Measurements from ENCODE around the gene MRPS15. TPM values are rescaled to one million over a fixed set of nuclear protein-coding genes. Genes with fewer than 3 reads are reported as not detected.
A peak's percentile ranks its signal among the peaks of the same experiment; 100 is the strongest.

The MRPS15 gene
- total and polyA plus RNA-seq, 12 donors = 49.8 to 287 (median 81.6) TPM

DNA sequence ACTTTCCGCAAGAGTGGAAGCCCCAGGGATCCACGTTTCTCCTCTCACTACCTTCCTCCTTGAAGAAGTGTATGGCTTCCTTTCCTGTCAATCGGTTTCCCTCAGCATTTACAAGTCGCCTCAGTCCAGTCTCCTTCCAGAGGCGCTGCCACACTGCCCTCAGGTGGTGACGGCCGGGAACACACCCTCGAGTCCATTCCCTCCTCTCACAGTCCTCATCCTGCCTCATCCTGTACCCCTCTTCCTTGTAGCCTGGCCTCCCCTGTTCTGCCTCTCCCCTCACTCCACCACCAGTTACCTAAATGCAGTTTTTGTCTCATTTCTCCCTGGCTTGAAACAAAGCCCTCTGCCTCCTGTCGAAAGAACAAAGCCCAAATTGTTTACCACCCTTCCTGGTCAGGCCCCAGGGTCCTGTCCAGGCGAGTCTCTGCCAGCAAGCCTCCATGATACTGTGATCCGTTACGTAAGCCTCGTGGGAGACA lies 43.3 kb downstream of the MRPS15 start:
- H3K9me3 ChIP-seq (replicated peaks in 1 of 3) = no peaks in the 10 kb centered on the region
- TF ChIP-seq, protein P1, sequence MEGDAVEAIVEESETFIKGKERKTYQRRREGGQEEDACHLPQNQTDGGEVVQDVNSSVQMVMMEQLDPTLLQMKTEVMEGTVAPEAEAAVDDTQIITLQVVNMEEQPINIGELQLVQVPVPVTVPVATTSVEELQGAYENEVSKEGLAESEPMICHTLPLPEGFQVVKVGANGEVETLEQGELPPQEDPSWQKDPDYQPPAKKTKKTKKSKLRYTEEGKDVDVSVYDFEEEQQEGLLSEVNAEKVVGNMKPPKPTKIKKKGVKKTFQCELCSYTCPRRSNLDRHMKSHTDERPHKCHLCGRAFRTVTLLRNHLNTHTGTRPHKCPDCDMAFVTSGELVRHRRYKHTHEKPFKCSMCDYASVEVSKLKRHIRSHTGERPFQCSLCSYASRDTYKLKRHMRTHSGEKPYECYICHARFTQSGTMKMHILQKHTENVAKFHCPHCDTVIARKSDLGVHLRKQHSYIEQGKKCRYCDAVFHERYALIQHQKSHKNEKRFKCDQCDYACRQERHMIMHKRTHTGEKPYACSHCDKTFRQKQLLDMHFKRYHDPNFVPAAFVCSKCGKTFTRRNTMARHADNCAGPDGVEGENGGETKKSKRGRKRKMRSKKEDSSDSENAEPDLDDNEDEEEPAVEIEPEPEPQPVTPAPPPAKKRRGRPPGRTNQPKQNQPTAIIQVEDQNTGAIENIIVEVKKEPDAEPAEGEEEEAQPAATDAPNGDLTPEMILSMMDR (IDR thresholded peaks at IDR 0.05) = peak; percentile 82 to 95 (median 94)
- TF ChIP-seq POLR2A (IDR thresholded peaks at IDR 0.05) = no peak
- 13 to 17% (median 15%) methylated on average over 12 to 13 of the region's 13 CpGs for WGBS, 4 donors
- no peaks in the 10 kb centered on the region for H3K36me3 ChIP-seq (replicated peaks in 1 of 2)
- no peak overlapping the region for H3K4me3 ChIP-seq
- peaks cover 3 to 6% of the 10 kb centered on the region in 2 donors for H3K4me1 ChIP-seq (replicated peaks in 1 of 2)
- no peaks in the 10 kb centered on the region for H3K27me3 ChIP-seq
- intact Hi-C loops (cut with DNase I) = loop anchor here in 1 of 2 donors (5.0 kb wide), 1 partner anchor 79 kb away; no protein-coding TSS in a partner anchor
- peak; percentile 78 to 95 (median 86) for DNase-seq
- no peak overlapping the region for H3K27ac ChIP-seq

DNA sequence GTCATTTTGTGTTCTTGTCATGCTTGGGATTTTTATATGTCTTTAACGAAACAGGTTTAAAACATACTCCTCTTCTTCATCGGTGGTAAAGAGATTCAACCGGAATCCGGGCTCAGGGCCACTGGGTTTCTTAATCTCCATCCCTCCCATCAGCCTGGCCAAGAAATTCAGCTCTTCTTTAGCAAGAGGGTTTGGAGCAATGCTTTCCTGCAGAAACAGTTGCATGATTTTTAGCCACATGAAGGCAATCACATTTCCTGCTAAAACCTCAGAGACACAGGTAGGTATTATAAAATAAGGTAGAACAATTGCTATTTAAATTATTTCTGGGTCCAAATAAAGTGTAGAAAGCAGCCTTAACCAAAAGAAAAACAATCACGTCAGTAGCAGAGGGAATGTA lies 43.8 kb downstream of the MRPS15 start:
- Histone ChIP-seq H3K4me1 (replicated peaks in 1 of 2) (peaks cover 3 to 6% of the 10 kb centered on the region in 2 donors), H3K27ac (no peak overlapping the region), H3K9me3 (replicated peaks in 1 of 3) (no peaks in the 10 kb centered on the region), H3K36me3 (replicated peaks in 1 of 2) (no peaks in the 10 kb centered on the region), H3K4me3 (no peak overlapping the region), H3K27me3 (no peaks in the 10 kb centered on the region)
- DNase-seq = peak in 1 of 7 donors; percentile 20
- intact Hi-C loops (cut with DNase I) = loop anchor here in 1 of 2 donors (5.0 kb wide), 1 partner anchor 78 kb away; no protein-coding TSS in a partner anchor
- TF ChIP-seq, protein P1 (IDR thresholded peaks at IDR 0.05) = no peak
- no peak for TF ChIP-seq POLR2A (IDR thresholded peaks at IDR 0.05)
- WGBS, 4 donors = 20 to 47% (median 29%) methylated on average over 5 of the region's 5 CpGs

DNA sequence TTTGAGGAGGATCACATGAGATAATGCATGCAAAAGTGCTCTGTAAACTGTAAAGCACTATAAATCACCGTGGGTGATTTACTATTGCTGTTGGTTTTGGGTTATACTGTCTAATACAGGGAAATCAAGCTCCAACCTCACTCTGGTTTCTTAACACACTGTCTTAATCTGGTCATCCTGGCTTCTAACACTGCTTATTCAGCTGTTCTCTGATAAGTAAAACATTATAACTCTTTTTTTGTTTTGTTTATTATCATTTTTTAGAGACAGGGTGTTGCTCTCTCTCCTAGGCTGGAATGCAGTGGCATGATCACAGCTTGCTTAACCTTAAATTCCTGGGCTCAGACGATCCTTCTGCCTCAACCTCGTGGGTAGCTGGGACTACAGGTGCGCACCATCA lies 44.6 kb downstream of the MRPS15 start:
- Histone ChIP-seq H3K36me3 (replicated peaks in 1 of 2) (no peaks in the 10 kb centered on the region), H3K4me3 (no peak overlapping the region), H3K27ac (no peak overlapping the region), H3K9me3 (replicated peaks in 1 of 3) (no peaks in the 10 kb centered on the region), H3K4me1 (replicated peaks in 1 of 2) (peaks cover 3 to 6% of the 10 kb centered on the region in 2 donors), H3K27me3 (no peaks in the 10 kb centered on the region)
- 71 to 83% (median 76%) methylated on average over 4 of the region's 4 CpGs for WGBS, 4 donors
- TF ChIP-seq POLR2A (IDR thresholded peaks at IDR 0.05) = no peak
- TF ChIP-seq, protein P1 (IDR thresholded peaks at IDR 0.05) = no peak
- DNase-seq = no peak
- intact Hi-C loops (cut with DNase I) = loop anchor here (5.0 to 10.0 kb wide), 3 partner anchors 77 to 325 kb away; partner anchors contain the start of gene SH3D21 (in 1 of the 2)

DNA sequence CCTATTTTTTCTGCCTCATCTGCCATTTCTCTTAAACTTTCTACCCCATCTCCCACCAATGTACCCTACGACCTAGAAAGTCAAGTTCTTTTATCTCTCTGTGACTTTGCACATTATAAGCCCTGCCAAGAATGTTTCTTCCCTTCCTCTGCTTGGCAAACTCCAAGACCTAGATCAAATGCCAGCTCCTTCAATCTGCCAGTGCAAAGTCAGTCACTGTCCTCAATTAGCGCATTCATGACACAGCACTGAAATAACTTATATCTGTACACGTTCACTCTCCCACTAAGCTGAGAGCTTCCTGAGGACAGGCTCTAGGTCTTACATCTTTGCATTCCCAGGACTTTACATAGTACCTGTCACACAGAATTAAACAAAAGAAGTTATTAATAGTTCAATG lies 45.0 kb downstream of the MRPS15 start:
- TF ChIP-seq POLR2A (IDR thresholded peaks at IDR 0.05) = no peak
- TF ChIP-seq, protein P1 (IDR thresholded peaks at IDR 0.05) = no peak
- no peak for DNase-seq
- Histone ChIP-seq H3K27ac (no peak overlapping the region), H3K9me3 (replicated peaks in 1 of 3) (no peaks in the 10 kb centered on the region), H3K4me3 (no peak overlapping the region), H3K4me1 (replicated peaks in 1 of 2) (peaks cover 3 to 6% of the 10 kb centered on the region in 2 donors), H3K36me3 (replicated peaks in 1 of 2) (no peaks in the 10 kb centered on the region), H3K27me3 (no peaks in the 10 kb centered on the region)
- 64 to 72% (median 70%) methylated on average over 3 of the region's 3 CpGs for WGBS, 4 donors
- intact Hi-C loops (cut with DNase I) = loop anchor here (5.0 to 10.0 kb wide), 3 partner anchors 77 to 324 kb away; partner anchors contain the start of gene SH3D21 (in 1 of the 2)
